Measurements from ENCODE around the gene KIRREL2.

- TF ChIP-seq, protein P1, sequence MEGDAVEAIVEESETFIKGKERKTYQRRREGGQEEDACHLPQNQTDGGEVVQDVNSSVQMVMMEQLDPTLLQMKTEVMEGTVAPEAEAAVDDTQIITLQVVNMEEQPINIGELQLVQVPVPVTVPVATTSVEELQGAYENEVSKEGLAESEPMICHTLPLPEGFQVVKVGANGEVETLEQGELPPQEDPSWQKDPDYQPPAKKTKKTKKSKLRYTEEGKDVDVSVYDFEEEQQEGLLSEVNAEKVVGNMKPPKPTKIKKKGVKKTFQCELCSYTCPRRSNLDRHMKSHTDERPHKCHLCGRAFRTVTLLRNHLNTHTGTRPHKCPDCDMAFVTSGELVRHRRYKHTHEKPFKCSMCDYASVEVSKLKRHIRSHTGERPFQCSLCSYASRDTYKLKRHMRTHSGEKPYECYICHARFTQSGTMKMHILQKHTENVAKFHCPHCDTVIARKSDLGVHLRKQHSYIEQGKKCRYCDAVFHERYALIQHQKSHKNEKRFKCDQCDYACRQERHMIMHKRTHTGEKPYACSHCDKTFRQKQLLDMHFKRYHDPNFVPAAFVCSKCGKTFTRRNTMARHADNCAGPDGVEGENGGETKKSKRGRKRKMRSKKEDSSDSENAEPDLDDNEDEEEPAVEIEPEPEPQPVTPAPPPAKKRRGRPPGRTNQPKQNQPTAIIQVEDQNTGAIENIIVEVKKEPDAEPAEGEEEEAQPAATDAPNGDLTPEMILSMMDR (IDR thresholded peaks at IDR 0.05), result no peak
- TF ChIP-seq POLR2A (IDR thresholded peaks at IDR 0.05), result no peak
Measured at GRCh38 chr19:35848486-35848885, 8.2 kb upstream of the KIRREL2 start.

Measured in testis (tissue), 2 donors.